PC-3 (cell line): ENCODE data around the gene COL4A3.

Experiments
- EZH2 ChIP-seq: fragments of 300-600 bp; sonication (generic); IDR thresholded peaks from one replicate; pipeline ENCODE4 v1.6.1; 2017; ENCODE audit warnings: antibody characterized with exemption, mild to moderate bottlenecking, low read length; ENCODE audit not compliant: unreplicated experiment
- TF ChIP-seq, protein P1 (sequence below): fragments of 300-600 bp; sonication (generic); conservative IDR thresholded peaks from 2 replicates; pipeline ENCODE4 v1.5.1; 2017; ENCODE audit warnings: antibody characterized with exemption, low read depth, mild to moderate bottlenecking, low read length

DNA sequence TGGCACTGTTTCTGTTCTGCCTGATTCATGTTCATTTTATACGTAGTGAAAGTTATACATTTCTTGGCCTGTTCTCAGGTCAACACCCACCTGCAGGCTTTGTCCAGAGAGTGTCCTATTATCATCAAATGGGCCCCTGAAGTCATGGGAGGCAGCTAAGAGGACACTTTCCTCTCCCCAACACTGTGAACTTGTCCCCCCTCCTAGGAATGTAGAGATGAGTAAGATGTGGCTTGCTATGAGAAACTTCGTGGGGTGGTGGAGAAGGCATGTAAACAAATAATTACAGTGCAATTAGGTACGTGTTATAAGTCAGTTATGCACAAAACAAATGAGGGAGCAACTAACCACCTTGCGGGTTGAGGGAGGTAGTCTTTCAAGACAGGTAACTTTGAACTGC is 57.9 kb downstream of the COL4A3 start:
- TF ChIP-seq, protein P1, sequence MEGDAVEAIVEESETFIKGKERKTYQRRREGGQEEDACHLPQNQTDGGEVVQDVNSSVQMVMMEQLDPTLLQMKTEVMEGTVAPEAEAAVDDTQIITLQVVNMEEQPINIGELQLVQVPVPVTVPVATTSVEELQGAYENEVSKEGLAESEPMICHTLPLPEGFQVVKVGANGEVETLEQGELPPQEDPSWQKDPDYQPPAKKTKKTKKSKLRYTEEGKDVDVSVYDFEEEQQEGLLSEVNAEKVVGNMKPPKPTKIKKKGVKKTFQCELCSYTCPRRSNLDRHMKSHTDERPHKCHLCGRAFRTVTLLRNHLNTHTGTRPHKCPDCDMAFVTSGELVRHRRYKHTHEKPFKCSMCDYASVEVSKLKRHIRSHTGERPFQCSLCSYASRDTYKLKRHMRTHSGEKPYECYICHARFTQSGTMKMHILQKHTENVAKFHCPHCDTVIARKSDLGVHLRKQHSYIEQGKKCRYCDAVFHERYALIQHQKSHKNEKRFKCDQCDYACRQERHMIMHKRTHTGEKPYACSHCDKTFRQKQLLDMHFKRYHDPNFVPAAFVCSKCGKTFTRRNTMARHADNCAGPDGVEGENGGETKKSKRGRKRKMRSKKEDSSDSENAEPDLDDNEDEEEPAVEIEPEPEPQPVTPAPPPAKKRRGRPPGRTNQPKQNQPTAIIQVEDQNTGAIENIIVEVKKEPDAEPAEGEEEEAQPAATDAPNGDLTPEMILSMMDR = no peak
- no peak for TF ChIP-seq EZH2
